GM21825 (cell line): Measurements from ENCODE around the gene FAM184A.

Experiments used
- ATAC-seq: cut with Tn5 transposase; IDR thresholded peaks from one replicate; pipeline ENCODE4 v1.9.1; 2021; ENCODE audit warnings: mild to moderate bottlenecking, moderate library complexity; ENCODE audit not compliant: unreplicated experiment

Gene FAM184A

DNA sequence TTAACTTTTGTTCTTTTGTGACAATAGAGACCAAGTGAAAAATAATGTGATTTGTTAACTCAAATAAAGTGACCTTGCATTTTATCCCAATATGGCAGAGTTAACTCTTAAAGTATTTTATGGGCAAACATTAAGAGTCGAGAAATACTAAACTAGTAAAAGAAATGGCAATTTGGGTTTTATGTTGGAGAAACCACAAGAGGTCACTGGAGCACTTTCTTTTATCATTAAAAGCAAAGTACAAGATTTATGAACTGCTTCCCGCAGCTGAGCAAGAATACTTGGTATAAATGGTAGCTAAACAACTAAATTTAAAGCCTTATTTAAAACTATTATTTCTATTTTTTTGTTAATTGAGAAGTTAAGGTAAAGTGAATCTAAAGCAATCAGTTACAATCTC is 110.0 kb downstream of the FAM184A start:
- no peak for ATAC-seq

DNA sequence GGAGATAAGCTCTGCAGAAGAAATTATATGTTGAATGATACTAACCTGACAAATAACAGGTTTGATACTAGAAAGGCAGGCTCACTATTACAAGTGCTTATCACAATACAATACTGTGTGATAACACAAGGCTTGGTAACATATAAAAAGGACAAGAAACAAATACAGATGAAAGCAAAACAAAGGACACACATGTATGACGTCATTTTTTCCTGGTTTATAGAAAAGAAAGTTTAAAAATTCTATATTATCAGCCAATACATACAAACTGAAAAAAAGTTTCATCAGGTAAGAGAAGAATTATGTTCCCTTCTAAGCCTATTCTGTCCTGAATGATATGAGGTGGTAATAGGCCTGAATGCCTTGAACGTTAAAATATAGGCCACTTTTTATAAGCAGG is 111.2 kb downstream of the FAM184A start:
- ATAC-seq: no peak

GRCh38 chr6:118965843-118966370 is 112.6 kb downstream of the FAM184A start:
- ATAC-seq: no peak

DNA sequence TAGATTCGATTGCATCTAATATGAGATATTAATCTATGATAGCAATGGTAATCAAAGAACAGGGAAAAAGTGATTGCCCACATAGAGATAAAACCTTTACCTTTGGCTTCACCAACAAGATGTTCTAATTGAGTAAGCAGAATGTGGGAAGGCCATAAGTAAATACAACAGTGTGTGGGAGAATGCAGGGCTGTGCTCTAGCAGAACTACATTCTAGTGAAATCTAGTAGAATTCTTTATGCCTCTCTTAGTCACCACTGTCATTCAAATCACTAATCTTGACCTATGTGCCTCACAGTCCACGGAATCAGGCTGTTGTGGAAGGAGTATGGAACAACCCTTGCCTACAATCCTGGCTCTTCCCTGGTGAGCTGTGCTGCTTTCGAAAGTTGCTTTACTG is 113.1 kb downstream of the FAM184A start:
- ATAC-seq: no peak

DNA sequence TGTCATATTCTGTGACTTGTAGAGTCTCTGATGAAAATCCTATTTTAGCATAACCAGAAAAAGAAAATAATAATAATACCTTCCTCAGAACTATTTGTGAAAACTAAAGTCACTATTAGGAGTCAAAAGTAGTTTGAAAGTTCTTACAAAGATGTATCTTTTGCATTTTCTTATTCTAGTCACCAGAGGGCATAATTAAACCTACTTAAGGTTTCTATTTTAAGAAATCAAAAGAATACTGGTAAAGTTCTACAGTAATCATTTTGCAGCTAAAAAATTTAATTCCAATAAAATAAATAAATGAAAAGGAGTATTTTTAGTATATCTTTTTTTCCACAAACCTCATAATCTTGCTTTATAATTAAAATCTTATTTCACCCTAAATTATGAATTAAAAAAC is 115.5 kb downstream of the FAM184A start:
- no peak for ATAC-seq

DNA sequence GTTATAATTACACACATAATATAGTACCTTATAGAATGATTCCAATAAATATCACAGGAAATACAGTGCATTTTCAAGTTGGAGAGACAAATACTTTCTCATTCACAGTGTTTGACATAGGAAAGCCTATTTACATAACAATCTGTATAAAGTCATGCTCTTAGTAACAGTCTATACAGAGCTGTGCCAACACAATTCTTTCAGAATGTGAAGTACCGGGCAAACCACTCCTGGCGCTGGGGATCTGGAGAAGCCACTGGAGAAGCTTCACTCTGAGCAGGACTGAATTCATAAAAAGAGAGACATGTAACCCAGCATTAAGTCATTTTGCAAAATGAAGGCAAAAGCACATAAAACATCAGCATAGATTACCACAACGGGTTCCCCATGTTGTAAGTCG is 118.6 kb downstream of the FAM184A start:
- no peak for ATAC-seq

DNA sequence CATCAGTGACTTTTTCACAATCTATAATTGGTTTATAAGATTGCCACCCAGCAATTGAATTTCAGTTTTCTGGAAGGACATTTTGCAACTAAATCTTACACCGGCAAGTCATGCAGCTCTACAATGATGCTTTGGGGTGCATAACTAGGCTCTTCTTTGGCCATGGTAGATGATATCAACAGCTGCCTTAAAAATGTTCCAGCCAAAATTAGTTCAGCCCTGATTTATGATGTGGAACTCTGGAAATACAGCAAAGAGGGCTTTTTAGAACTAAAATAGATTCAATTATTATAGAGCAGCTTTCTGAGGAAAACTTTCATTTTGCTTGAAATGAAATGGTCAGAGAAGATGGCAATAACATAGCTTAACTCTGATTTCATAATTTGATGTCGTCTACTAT is 125.1 kb downstream of the FAM184A start:
- ATAC-seq: no peak

GRCh38 chr6:118952683-118953082 is 125.8 kb downstream of the FAM184A start:
- ATAC-seq: no peak

- ATAC-seq: no peak
Observed at GRCh38 chr6:118945217-118945616, 133.2 kb downstream of the FAM184A start.

GRCh38 chr6:118940770-118941169 is 137.7 kb downstream of the FAM184A start:
- no peak for ATAC-seq

- no peak for ATAC-seq
Observed at GRCh38 chr6:118939683-118940082, 138.8 kb downstream of the FAM184A start.

DNA sequence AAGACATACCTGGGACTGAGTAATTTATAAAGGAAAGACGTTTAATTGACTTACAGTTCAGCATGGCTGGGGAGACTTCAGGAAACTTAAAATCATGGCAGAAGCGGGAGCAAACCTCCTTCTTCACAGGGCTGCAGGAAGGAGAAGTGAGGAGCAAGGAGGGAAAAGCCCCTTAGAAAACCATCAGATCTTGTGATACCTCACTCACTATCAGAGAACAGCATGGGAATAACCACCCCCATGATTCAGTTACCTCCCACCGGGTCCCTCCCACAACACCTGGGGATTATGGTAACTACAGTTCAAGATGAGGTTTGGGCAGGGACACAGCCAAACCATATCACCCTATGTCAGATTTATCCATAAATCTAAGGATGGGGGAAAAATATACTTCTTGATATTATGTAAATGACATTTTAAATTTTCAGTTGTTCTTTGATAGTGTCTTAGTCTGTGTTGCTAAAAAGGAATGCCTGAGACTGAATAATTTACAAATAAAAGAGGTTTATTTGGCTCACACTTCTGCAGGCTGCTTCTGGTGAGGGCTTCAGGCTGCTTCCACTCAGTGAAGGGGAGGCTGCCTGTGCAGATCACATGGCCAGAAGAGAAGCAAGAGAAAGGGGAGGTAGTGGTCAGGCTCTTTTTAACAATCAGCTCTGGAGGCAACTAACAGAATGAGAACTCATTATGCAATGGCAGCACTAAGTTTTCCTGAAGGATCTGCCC is 142.3 kb downstream of the FAM184A start:
- no peak for ATAC-seq

DNA sequence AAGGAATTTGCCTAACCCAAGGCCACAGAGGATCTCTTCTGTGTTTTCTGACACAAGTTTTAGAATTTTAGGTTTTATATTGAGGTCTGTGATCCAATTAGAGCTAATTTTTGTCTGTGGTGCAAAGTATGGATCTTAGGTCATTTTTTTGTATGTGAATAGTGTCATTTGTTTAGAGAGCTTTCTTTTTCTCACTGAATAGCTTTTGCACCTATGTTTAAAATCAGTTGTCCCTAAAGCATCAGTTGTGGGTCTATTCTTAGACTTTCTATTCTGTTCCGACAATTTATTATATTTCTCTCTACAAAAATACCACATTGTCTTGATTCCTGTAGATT is 143.2 kb downstream of the FAM184A start:
- peak; percentile 4 for ATAC-seq

DNA sequence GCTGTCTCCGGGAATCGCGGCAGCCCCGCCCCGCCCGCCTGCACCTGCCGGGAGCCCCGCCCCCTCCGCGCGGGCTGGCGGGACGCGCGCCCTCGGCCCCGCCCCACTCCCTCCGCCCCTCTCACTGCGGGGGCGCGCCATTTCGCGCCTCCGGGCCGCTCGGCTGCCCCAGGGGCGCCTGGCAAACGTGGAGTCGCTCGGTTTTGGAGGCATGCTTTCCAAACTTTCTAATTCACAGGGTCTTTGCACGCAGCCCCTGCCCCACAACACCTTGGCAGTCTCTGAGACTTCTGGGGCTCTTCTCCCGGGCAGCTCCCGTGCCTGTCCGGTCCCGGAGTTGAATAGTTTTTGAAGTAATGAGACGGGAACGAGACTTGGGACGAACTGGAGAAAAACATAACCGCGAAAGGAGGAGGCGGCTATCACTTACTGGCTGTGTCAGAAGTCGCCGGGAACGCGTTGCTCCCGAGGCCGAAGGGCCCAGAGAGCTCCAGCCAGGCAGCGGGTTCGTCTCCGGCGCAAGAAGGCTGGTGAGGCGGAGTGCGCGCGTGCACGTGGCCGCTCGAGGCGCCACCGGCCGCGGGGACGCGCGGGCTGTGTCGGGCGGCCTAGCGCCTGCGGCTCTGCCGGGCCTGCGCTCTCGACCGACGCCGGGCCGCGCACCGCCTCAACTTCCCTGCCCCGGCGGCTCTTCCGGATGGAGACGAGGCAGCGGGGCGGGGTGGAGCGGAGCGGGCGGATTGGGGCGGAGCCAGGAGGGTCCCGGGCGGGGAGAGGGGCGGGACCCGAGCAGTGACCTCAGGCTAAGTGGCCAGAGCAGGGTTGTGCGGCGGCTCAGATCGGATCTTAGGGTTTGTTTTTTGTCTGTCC is 143.8 kb downstream of the FAM184A start, which contains the start of gene MCM9:
MCM9 (minus strand) TSS at position 699 of the 870 bp plus-strand sequence. CDS start 3,436 bp downstream, outside the sequence.
- peak; percentile 96 for ATAC-seq

DNA sequence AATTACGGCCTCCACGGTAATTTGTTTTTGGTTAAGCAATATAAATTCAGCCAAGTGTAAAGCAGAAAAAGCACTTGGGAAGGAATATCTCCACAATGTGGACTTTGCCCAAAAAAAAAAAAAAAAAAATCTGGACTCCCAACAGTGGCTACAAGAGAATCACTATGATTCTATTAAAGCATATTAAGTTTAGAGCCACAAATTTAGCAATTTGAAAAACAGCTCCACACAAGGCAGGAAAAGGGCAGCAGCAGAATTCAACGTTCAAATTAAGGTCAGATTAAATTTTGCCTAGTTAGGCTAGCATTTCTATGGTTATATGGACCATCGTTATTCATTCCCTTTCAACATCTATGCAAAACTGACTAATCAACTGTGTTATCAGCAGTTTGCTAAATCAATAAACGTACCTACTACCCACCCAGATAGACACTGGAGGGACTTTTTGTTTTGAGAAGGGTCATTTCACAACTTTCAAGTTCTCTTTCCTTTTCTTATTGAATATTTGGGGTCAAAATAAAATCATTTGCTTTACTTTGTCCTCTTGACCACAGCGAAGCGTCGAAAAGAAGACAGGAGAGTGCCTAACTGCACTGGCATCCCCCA is 144.5 kb downstream of the FAM184A start:
- ATAC-seq: peak; percentile 1

- no peak for ATAC-seq
Observed at GRCh38 chr6:118932421-118932820, 146.0 kb downstream of the FAM184A start.

GRCh38 chr6:118931436-118931835 is 147.0 kb downstream of the FAM184A start:
- no peak for ATAC-seq

DNA sequence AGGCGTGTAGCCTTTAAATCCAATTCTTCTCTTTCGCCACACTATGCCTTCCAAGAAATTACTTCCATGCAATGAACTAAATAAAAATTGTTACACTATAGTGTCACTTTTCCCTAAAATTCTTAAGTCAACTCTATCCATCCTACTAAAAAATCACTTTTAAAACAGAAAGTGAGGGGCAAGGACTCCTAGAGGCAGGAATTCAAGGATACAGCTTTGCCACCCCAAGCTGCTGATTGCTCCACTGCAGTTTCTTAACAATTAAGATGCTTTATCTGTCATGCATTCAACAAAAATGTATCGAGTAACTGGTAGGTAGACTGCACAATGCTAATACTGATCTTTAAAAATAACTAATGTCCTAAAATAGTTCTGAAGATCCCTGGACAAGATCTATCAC is 147.8 kb downstream of the FAM184A start:
- ATAC-seq: no peak

DNA sequence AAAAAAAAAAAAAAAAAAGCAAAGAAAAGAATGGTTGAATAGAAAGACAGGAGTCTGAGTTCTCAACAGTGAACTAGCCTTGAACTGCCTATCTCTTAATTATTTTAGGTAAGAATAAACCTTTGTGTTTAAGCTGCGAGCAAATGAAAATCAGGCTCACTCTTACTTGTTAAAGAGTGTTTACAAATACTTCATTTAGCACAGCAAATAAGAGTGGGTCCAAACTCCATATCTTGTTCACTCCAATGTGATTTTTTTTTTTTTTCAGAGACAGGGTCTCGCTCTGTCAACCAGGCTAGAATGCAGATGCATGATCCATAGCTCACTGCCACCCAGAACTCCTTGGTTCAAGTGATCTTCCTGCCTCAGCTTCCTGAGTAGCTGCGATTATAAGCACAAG is 155.4 kb downstream of the FAM184A start:
- no peak for ATAC-seq

- no peak for ATAC-seq
Observed at GRCh38 chr6:118921084-118921483, 157.4 kb downstream of the FAM184A start.

- ATAC-seq: no peak
Observed at GRCh38 chr6:118918329-118918725, 160.1 kb downstream of the FAM184A start.
